Adrenal gland (tissue), 12 donors: Measurements from ENCODE around the gene ACP4. TPM values are rescaled to one million over a fixed set of nuclear protein-coding genes. Genes with fewer than 3 reads are reported as not detected.
"Not testable (repeated sequence)": the region's sequence is repeated elsewhere in the genome, so short reads cannot be mapped to it uniquely, and the experiment has no call there.

Experiments used
- DNase-seq, 7 donors: peaks; one replicate each; pipeline ENCODE4 v3.0.0-alpha.2; 2019 to 2020
- H3K27ac ChIP-seq, 5 donors: fragments of 200-600 bp; sonication (generic) in 4 of 5; 1 replicate in 3 of 5; 2 replicates in 2 of 5; pipeline versions ENCODE4 v1.5.1 to v1.8.0; 2016 to 2020; ENCODE audit warnings: mild to moderate bottlenecking in 1 of 5
- H3K27me3 ChIP-seq: fragments of 200-600 bp; 2 replicates; pipeline ENCODE4 v1.8.0; 2021
- H3K36me3 ChIP-seq, 2 donors: fragments of 200-600 bp; replicated peaks in 1 of 2; 1 replicate in 1 of 2; 2 replicates in 1 of 2; pipeline versions ENCODE4 v1.5.1 to v1.8.0; 2018 to 2022
- H3K4me1 ChIP-seq, 2 donors: fragments of 200-600 bp; replicated peaks in 1 of 2; 1 replicate in 1 of 2; 2 replicates in 1 of 2; pipeline versions ENCODE4 v1.5.1 to v1.8.0; 2018 to 2021
- H3K4me3 ChIP-seq, 4 donors: fragments of 200-600 bp; sonication (generic) in 3 of 4; one replicate each; pipeline ENCODE4 v1.5.1; 2016 to 2018
- H3K9me3 ChIP-seq, 3 donors: fragments of 200-600 bp; sonication (generic) in 1 of 3; replicated peaks in 1 of 3; 1 replicate in 2 of 3; 2 replicates in 1 of 3; pipeline versions ENCODE4 v1.5.1 to v1.8.0; 2016 to 2021
- CTCF ChIP-seq, 6 experiments: fragments of 450-650 bp in 4 of 6; fragments of 200-600 bp in 2 of 6; sonication (generic) in 1 of 6; IDR thresholded peaks; 1 replicate in 5 of 6; 2 replicates in 1 of 6; pipeline versions ENCODE4 v1.5.1 to v1.8.0; 2016 to 2021; ENCODE audit warnings: antibody characterized with exemption in 6 of 6, mild to moderate bottlenecking in 2 of 6, moderate library complexity in 1 of 6
- POLR2A ChIP-seq, 2 donors: fragments of 450-650 bp; IDR thresholded peaks; one replicate each; pipeline ENCODE4 v1.6.1; 2017; ENCODE audit warnings: antibody characterized with exemption in 2 of 2, mild to moderate bottlenecking in 2 of 2, moderate library complexity in 1 of 2
- WGBS, 4 donors: extraction: QIAGEN DNeasy Blood & Tissue Kit in 2 of 4; methylation state at CpG; one replicate each; pipeline versions ENCODE4 v1.1.5 to v1.1.7; 2013 to 2017; 5-methylcytosine and 5-hydroxymethylcytosine counted together
- intact Hi-C, 2 donors: fragments of 100-400 bp; cut with DNase I; formaldehyde crosslinking; loops; one replicate each; pipeline versions ENCODE4 v1.14.1 to v1.15.0; 2022 to 2023
- polyA plus RNA-seq, 3 donors: library from polyadenylated mRNA; stranded (reverse); fragments of 200-250 nt in 2 of 3; fragments of 350-450 nt in 1 of 3; fragmentation: Illumina TruSeq in 1 of 3; extraction: RNeasy Lipid Tissue Mini Kit (QIAGEN cat#74804) in 1 of 3; gene quantifications; one replicate each; pipeline ENCODE4 v1.2.3, GENCODE V29; 2013 to 2014
- total RNA-seq, 9 donors: library from RNA; depleted of rRNA in 4 of 9; stranded (reverse); fragments of >200 nt in 4 of 9; fragments of 120-200 nt in 1 of 9; fragmentation: NEBNext Ultra II Directional in 1 of 9; extraction: Animal tissue kit (Norgen Biotek cat#: 25700) in 1 of 9; gene quantifications; one replicate each; pipeline versions ENCODE4 v1.1.0 to v1.2.4, GENCODE V29; 2013 to 2023
- donor health status: healthy with polysubstance abuse.
- donor health status: Bipolar disorder and iron deficiency.
- donor health status: DM: yes; HTN: yes; CAD: no.
- donor health status: DM: no; HTN: no; CAD: no.
- donor health status: DM: no; HTN: no; CAD: no.
- donor health status: DM: yes; HTN: yes; CAD: no.

Gene ACP4
- total and polyA plus RNA-seq, 12 donors, result not detected

GRCh38 chr19:50779504-50780457, 10.4 kb upstream of the ACP4 start:
- Histone ChIP-seq H3K36me3 (no peaks in the 10 kb centered on the region), H3K27ac (no peak overlapping the region), H3K4me1 (no peaks in the 10 kb centered on the region), H3K9me3 (no peaks in the 10 kb centered on the region), H3K4me3 (no peak overlapping the region), H3K27me3 (peaks cover 55% of the 10 kb centered on the region)
- 42 to 61% (median 46%) methylated on average over 17 to 25 of the region's 25 CpGs for WGBS, 4 donors
- no peak for DNase-seq
- intact Hi-C loops, result loop anchor here (5.0 to 10.0 kb wide), 6 partner anchors 72 to 425 kb away; no protein-coding TSS in a partner anchor
- TF ChIP-seq CTCF (IDR thresholded peaks at IDR 0.05) (no peak), POLR2A (IDR thresholded peaks at IDR 0.05) (no peak)

- no peak overlapping the region for H3K27ac ChIP-seq
- WGBS, 4 donors, result 56 to 72% (median 64%) methylated on average over 13 to 16 of the region's 16 CpGs
- intact Hi-C loops, result loop anchor here (5.0 to 10.0 kb wide), 5 partner anchors 74 to 426 kb away; no protein-coding TSS in a partner anchor
- H3K27me3 ChIP-seq, result peaks cover 52% of the 10 kb centered on the region
- H3K4me1 ChIP-seq, result no peaks in the 10 kb centered on the region
- no peaks in the 10 kb centered on the region for H3K9me3 ChIP-seq
- no peaks in the 10 kb centered on the region for H3K36me3 ChIP-seq
- no peak overlapping the region for H3K4me3 ChIP-seq
- DNase-seq, result no peak
- TF ChIP-seq POLR2A (IDR thresholded peaks at IDR 0.05) (no peak), CTCF (IDR thresholded peaks at IDR 0.05) (no peak)
Measured at GRCh38 chr19:50780753-50781435, 9.3 kb upstream of the ACP4 start.

DNA sequence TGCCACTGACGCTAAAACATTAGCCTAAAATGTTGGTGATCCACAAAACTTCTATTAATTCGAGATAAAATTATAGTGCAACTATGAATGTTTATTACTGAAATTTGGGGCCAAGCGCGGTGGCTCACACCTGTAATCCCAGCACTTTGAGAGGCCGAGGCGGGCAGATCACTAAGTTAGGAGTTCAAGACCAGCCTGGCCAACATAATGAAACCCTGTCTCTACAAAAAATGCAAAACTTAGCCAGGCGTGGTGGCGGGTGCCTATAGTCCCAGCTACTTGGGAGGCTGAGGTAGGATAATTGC, 6.4 kb upstream of the ACP4 start:
- intact Hi-C loops, result loop anchor here (5.0 to 10.0 kb wide), 5 partner anchors 76 to 429 kb away; no protein-coding TSS in a partner anchor
- H3K4me1 ChIP-seq, H3K27ac ChIP-seq, DNase-seq, H3K9me3 ChIP-seq, H3K4me3 ChIP-seq, H3K36me3 ChIP-seq: not testable (repeated sequence)
- H3K27me3 ChIP-seq, result peaks cover 24% of the 10 kb centered on the region
- 30 to 37% (median 33%) methylated on average over 8 of the region's 8 CpGs for WGBS, 4 donors

DNA sequence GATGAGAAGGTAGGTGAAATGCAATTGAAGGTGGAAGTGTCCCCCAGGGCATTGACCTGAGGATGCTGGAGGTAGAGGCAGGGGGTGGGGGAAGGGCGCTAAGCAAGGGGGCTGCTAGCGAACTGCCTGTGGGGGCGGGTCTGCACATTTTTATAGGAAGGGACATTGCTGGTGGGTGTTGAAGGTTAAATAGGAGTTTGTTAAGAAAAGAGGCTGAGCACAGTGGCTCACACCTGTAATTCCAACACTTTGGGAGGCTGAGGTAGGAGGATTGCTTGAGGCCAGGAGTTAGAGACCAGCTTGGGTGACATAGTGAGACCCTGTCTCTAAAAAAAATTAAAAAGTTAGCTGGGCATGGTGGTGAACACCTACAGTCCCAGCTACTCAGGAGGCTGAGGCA, 5.5 kb upstream of the ACP4 start:
- no peak overlapping the region for H3K27ac ChIP-seq
- no peak overlapping the region for H3K4me3 ChIP-seq
- 81 to 94% (median 91%) methylated on average over 3 of the region's 3 CpGs for WGBS, 4 donors
- intact Hi-C loops, result loop anchor here (5.0 to 10.0 kb wide), 5 partner anchors 77 to 430 kb away; no protein-coding TSS in a partner anchor
- no peak for DNase-seq
- no peaks in the 10 kb centered on the region for H3K4me1 ChIP-seq
- TF ChIP-seq CTCF (IDR thresholded peaks at IDR 0.05) (no peak), POLR2A (IDR thresholded peaks at IDR 0.05) (no peak)
- no peaks in the 10 kb centered on the region for H3K36me3 ChIP-seq
- peaks cover 15% of the 10 kb centered on the region for H3K27me3 ChIP-seq
- H3K9me3 ChIP-seq, result no peaks in the 10 kb centered on the region
